LNCaP clone FGC (cell line): ENCODE measurements around the gene FUS.

ENCODE experiments used
- DNase-seq: peaks from one replicate; pipeline ENCODE4 v3.0.0-alpha.2; 2011; ENCODE audit warnings: low read depth
- H3K4me3 ChIP-seq: 2 replicates; pipeline ENCODE4 v1.5.1; 2011; ENCODE audit warnings: mild to moderate bottlenecking, low read depth, low read length, control low read depth
- TF ChIP-seq, protein P1 (sequence below): IDR thresholded peaks from 2 replicates; pipeline ENCODE4 v1.5.1; 2012; ENCODE audit warnings: mild to moderate bottlenecking; ENCODE audit not compliant: control insufficient read depth, insufficient read depth; ENCODE audit errors: extremely low read depth

FUS gene

DNA sequence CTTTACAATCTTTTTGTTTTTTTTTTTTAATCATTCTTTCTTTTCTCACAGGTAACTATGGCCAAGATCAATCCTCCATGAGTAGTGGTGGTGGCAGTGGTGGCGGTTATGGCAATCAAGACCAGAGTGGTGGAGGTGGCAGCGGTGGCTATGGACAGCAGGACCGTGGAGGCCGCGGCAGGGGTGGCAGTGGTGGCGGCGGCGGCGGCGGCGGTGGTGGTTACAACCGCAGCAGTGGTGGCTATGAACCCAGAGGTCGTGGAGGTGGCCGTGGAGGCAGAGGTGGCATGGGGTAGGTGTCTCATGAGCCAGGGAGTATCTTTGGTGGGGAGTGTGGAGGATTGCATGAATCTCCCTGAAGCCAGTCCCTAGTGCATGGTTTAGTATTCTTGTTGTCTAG, 4.9 kb downstream of the FUS start:
- no peak overlapping the region for H3K4me3 ChIP-seq
- TF ChIP-seq, protein P1, sequence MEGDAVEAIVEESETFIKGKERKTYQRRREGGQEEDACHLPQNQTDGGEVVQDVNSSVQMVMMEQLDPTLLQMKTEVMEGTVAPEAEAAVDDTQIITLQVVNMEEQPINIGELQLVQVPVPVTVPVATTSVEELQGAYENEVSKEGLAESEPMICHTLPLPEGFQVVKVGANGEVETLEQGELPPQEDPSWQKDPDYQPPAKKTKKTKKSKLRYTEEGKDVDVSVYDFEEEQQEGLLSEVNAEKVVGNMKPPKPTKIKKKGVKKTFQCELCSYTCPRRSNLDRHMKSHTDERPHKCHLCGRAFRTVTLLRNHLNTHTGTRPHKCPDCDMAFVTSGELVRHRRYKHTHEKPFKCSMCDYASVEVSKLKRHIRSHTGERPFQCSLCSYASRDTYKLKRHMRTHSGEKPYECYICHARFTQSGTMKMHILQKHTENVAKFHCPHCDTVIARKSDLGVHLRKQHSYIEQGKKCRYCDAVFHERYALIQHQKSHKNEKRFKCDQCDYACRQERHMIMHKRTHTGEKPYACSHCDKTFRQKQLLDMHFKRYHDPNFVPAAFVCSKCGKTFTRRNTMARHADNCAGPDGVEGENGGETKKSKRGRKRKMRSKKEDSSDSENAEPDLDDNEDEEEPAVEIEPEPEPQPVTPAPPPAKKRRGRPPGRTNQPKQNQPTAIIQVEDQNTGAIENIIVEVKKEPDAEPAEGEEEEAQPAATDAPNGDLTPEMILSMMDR = no peak
- no peak for DNase-seq

DNA sequence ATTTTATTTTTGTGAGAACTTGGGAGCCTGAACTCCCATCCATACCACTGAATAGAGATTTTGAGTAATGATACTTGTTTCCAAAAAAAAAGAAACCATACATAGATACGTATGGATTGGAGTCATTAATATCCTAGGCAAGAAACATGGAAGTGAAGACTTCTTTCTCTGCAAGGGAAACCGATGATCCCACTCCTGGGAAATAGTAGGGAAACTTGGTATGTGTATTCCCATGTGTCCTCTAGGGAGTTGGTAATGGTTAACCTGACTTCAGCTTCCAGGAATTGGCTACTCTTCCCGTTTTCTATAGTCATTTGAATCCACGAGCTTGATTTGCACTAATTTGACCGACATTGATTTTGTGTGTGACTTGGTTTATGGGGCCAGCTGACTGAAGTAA, 5.4 kb downstream of the FUS start:
- TF ChIP-seq, protein P1 = no peak
- H3K4me3 ChIP-seq = no peak overlapping the region
- no peak for DNase-seq

GRCh38 chr16:31186176-31186575, 6.2 kb downstream of the FUS start:
- TF ChIP-seq, protein P1 = no peak
- DNase-seq = no peak
- H3K4me3 ChIP-seq = no peak overlapping the region

- no peak for DNase-seq
- no peak overlapping the region for H3K4me3 ChIP-seq
- TF ChIP-seq, protein P1 = no peak
These were observed 7.2 kb downstream of the FUS start for GRCh38 chr16:31186930-31187807.

DNA sequence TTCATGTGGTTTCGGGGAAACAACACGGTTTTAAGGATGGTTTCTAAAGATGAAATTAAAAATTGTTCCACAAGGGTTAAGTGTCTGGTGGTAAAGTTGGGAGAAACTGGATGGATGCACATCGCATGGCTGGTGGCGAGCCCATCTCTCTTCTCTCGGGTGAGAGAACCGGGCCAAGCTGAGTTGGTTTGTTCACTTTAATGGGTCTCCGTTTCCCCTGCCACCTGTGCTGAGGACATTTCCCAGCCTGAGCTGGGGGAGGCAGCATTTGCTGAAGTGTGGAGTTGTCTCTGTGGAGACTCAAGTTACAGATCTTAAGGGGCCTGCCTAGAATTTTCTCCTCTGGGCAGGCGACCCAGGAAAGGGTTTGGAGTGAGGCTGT, 7.9 kb downstream of the FUS start:
- TF ChIP-seq, protein P1 = no peak
- no peak for DNase-seq
- H3K4me3 ChIP-seq = no peak overlapping the region

DNA sequence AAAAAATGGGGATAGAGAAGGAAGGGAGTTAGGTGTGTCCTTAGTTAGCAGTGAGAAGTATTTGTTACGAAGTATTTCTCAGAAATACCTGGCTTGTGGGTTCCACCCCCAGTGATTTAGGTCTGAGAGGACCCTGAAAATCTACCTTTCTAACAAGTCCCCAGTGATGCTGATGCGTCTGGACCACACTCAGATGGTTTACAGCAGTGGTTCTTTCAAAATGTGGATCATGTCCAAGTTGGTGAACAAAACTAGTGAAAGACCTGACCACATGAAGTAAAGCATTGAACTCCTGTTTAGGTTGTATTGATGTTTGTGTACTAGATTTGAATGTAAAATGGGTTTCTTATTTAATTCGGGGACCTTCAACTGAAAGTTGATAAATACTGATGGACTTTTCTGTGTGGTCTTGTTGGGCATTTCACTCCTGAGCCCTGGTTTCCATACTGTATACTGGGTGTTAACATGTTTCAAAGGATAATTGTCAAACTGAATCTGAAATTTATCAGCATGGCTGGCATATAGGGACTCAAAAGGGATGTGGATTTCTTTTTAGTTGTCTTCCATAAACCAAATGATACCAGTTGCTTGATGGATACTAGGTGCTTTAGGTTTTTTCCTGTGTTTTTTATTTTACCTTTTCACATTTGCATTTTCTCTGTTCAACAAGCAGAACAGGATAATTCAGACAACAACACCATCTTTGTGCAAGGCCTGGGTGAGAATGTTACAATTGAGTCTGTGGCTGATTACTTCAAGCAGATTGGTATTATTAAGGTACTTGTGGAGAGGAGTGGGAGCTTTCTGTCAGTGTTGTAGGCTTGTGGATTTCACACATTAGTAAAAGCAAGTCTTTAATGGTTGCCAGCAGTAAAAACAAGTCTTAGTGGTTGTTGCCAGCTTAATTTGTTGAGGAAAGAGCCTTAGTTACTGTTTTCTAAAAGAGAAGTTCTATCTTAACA, 8.8 kb downstream of the FUS start:
- no peak overlapping the region for H3K4me3 ChIP-seq
- TF ChIP-seq, protein P1 = no peak
- DNase-seq = no peak
